Ramos (cell line): ENCODE data around the gene AGO3.

Source experiments
- in situ Hi-C: fragments of 300-500 bp; cut with MboI; formaldehyde crosslinking; loops from one replicate; pipeline ENCODE4 v1.14.3; 2022; ENCODE audit warnings: low sequenced_read_pairs; ENCODE audit not compliant: unreplicated experiment

AGO3 gene

DNA sequence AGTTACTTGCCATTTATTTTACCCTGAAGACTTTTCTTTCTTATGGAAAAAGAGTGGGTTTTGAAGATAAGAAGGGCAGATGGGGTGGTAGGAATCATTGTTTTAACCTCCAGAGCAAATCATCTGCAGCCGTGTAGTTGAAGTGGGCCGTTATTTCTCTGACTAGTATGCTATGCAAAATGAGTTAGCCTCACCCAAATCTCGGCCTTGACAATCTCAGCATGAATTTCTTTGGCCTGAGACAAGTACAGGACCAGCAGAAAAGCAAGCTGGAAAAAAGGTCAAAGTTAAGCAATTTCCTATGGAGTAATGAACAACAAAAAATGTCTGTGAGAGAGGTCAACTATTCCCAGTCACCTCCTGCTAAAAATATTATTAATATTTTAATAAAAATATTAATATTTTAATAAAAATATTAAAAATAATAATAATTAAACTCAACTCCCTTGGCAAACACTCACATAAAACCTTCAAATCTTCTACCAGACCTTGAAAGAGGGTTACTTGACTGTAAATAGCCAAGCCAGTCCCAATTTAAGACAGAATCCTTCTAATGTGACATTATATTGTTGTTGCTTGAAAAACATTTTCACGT, 146.2 kb downstream of the AGO3 start:
- in situ Hi-C loops, result no loop called here

- in situ Hi-C loops, result no loop called here
These were observed 149.3 kb downstream of the AGO3 start for GRCh38 chr1:36080236-36080635.

DNA sequence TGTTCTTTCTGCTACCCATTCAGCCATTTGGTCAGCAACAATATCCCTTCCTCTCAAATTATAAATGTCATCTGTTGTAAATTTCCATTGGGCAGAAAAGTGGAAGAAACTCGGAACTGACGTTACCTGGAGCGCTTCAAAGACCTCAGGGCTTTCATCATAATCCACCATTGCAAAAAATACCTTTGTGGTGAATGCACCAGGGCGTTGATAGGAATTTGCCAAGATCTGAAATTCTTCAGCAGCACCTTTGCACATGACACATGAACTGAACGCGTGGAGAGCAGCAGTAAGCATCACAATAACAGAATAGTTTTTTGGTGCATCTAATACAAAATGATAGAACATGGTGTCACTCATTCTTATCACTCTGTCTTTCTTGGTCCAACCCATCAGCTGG, 149.9 kb downstream of the AGO3 start:
- in situ Hi-C loops, result no loop called here

- in situ Hi-C loops, result no loop called here
These were observed 151.1 kb downstream of the AGO3 start for GRCh38 chr1:36081926-36082485.

DNA sequence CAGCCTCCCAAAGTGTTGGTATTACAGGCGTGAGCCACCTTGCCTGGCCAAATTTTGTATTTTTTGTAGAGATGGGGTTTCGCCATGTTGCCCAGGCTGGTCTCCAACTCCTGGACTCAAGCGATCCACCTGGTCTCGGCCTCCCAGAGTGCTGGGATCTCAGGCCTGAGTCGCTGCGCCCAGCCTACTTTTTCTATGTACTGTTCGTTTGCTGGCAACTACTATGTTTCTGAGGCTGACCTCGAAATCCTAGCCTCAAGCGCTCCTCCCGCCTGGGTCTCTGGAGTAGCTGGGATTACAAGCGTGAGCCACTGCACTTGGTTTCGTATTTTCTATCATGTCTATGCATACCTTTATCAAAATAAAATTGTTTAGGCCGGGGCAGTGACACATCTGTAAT, 152.3 kb downstream of the AGO3 start:
- in situ Hi-C loops, result no loop called here

DNA sequence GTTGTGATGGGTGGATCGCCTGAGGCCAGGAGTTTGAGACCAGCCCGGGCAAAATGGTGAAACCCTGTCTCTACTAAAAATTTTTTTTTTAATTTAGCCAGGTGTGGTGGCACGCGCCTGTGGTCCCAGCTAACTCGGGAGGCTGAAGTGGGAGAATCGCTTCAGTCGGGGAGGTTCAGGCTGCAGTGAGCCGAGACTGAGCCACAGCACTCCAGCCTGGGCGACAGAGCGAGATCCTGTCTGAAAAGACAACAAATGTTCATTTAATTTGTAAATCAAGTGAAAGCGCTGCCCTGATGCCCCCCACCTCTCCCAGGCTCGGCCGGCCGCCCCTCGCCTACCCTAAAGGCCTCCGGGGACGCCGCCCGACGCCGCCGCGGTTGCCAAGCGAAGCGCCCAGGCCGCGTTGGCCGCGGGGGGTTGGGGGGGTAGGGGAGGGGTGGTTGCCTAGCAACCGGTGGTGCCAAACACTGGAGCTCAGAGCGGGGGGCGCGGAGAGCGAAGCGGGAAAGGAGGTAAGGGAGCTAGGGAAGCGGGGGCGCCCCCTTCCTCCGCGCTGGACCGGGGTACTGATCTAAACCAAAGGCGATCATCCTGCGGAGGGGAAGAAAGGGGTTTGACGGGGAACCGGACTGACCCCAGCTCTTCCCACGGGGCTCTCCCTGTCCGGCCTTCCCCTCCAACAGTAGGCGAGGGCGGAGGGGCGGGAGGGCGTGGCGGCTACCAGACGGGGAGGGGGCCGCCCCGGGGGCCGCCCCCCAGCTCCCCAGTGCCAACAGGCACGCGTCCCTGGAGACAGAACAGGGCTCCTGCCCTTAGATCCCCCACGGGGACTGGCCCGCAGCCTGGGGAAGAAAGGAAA, 153.0 kb downstream of the AGO3 start, which contains the start of gene TEKT2:
Gene TEKT2, plus strand, starts transcription at position 460 of the 862 bp plus-strand sequence. CDS start 828 bp downstream, outside the sequence.
- in situ Hi-C loops, result no loop called here

GRCh38 chr1:36084497-36085115, 153.7 kb downstream of the AGO3 start:
- in situ Hi-C loops, result no loop called here

GRCh38 chr1:36085126-36085525, 154.2 kb downstream of the AGO3 start:
- in situ Hi-C loops, result no loop called here

DNA sequence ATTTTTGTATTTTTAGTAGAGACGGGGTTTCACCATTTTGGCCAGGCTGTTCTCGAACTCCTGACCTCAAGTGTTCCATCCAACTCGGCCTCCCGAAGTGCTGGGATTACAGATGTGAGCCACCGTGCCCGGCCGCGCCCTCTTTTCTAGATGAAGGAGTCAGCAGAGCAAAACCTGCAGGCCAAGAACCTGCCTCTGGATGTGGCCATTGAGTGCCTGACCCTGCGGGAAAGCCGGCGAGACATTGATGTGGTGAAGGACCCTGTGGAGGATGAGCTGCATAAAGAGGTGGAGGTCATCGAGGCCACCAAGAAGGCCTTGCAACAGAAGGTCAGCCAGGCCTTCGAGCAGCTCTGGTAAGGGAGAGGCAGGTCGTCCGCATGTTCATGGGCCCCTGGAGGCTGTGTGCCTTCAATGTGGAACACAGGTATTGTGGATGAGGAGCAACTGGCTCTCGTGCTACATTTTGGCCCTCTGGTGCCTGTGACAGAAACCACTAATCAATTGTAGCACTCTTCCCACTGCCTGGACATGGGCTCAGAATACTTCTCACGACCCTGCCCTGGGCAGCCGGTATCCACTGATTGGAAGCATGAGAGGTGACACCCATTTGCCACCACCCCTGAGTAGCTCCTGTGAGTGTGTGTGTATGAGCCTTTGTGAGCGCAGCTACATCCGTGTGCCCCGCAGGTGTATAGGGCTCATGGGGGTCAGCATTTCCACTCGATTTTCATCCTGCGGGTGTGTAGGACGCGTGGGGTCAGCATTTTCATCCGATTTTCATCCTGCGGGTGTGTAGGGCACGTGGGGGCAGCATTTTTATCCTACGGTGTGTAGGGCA, 155.0 kb downstream of the AGO3 start:
- in situ Hi-C loops, result no loop called here

DNA sequence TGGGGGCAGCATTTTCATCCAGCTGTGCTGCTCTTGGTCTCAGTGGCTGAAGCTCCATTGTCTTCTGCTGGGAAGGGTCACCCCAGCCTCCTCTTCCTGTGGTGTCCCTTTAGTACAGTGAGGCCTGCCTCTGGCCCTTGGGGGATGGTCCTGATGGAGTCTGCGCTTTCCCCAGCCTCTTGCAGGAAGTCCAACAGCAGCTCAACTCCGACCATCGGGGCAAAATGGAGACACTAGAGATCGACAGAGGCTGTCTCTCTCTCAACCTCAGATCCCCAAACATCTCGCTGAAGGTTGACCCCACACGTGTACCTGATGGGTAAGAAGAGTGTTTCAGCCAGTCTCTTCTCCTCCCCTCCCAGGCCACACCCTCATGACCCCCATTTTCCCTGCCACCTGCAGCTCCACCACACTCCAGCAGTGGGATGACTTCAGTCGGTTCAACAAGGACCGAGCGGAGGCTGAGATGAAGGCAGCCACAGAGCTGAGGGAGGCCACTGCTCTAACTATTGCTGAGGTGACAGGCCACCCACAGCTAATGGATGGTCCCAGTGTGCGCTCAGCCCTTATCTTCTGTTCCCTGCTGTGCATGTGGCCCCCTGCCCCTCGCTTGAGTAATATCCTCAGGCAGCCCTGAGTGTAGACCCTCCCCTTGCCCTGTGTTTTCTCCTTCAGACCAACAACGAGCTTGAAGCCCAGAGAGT, 155.8 kb downstream of the AGO3 start:
- in situ Hi-C loops, result no loop called here

DNA sequence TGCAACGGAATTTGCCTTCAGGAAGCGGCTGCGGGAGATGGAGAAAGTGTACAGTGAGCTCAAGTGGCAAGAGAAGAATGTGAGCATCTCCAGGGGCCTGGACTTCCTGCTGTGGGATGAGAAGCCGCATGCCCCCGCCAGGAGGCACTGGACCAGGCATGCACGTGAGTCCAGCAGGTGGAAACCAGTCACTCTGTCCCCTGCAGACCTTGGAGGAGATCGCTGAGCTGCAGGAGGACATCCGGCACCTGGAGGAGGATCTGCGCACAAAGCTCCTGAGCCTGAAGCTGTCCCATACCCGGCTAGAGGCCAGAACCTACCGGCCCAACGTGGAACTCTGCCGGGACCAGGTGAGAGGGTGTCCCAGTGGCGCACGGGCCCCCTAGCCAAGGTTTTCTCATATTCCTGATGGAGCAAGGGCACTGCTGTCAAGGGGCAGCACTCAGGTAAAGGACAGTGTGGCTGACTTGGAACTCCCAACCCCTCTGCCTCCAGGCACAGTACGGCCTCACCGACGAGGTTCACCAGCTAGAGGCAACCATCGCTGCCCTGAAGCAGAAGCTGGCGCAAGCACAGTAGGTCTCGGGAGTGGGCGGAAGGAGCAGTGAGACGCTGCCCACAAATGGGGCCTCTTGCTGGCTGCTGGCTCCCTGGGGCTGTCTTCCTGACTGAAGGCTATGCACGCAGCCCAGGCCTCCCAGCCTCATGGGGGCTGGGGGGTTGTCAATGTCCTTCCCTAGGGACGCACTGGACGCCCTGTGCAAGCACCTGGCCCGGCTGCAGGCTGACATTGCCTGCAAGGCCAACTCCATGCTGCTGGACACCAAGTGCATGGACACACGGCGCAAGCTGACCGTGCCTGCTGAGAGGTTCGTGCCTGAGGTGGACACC, 156.6 kb downstream of the AGO3 start:
- in situ Hi-C loops, result no loop called here

DNA sequence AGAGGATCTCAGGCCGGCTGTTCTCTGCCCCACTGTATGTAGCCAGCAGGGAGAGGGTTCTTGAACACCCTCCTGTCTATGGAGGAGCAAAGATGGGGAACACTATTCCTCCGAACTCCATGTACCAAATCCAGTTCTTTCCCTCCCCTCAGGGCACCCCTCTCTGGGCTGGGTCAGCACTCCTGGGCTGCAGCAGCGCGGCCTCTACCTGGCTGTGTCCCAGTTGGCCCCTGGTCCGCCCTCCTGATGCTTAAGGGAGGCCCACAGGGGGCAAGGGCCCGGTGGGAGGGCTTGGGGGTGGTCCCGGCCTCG, 157.3 kb downstream of the AGO3 start:
- in situ Hi-C loops, result no loop called here

DNA sequence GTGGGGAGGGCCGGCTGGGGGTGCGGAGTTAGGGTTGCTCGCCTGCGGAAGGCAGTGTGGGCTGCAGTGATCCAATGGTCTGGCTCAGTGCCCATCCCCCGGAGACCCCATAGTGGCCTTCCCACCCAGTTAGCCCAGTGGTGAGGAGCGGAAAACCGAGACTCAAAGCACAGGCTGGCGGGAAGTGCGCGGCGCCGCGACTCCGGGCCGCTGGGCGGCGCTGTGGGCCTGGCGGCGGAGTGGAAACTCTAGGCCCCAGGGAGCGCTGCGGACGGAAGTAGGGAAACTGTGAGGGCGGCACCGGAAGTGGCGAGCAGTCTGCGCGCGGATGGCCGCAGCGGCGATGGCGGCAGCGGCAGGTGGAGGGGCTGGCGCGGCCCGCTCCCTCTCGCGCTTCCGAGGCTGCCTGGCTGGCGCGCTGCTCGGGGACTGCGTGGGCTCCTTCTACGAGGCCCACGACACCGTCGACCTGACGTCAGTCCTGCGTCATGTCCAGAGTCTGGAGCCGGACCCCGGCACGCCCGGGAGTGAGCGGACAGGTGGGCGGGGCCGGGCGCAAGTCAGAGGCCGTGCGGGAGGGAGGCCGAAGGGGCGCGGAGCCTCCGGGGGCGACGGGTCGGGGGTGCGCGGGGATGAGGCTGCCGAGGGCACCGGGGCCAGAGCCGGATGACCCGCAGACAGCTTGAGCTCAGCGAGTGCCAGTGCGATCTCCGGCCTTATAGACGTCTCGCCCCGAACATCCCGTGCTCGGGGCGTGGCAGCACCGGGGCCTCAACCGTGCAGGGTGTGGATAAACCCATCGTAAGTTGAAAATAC, 157.9 kb downstream of the AGO3 start, which contains the start of gene ADPRS:
Gene ADPRS, plus strand, starts transcription at position 316 of the 816 bp plus-strand sequence. Its CDS starts 13 bp downstream, at position 329.
- in situ Hi-C loops, result no loop called here

DNA sequence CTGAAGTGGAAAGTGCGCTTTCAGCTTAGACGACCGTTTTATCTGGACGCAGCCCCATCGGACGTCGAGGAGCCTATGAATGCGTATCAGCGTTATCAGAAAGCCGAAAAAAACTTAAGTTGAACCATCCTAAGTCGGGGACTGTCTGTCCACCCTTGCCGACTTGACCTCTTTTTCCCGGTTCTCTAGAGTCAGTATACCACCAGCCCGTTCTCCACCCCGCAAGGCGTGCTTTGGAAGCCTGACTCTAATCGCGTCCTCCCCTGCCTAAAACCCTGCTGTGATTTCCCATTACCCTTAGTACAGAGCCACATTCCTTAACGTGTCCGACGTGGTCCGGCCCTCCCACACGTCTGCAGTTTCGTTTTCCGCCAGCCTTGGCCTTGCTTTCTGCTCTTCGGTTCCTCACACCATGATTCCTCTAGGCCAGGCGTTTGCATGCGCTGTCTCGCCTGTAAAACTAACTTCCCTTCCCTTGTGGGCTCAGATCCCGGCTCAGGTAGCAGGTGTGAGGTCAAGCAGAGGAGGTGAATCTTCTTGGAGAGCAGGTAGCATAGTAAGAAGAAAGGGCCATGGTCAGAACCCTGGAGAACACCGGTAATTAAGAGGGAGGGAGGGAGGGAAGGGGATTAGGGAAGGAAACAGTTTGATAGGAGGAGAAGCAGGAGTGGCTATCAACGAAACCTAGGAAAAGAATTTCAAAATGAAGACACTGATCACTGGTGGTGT, 158.7 kb downstream of the AGO3 start:
- in situ Hi-C loops, result no loop called here

DNA sequence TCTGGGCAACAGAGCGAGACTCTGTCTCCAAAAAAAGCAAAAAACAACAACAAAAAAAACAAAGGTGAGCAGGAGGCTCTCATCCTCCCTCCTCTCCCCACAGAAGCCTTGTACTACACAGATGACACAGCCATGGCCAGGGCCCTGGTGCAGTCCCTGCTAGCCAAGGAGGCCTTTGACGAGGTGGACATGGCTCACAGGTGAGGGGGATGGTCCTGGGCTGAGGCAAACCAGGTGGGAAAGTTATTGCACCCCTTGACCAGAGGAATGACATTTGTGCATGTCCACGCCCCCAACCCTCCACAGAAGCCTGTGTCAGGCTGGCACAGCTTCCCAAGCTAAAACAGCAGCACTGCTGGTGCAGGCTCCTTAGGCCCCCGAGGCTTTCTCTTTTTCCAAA, 160.2 kb downstream of the AGO3 start:
- in situ Hi-C loops, result no loop called here

DNA sequence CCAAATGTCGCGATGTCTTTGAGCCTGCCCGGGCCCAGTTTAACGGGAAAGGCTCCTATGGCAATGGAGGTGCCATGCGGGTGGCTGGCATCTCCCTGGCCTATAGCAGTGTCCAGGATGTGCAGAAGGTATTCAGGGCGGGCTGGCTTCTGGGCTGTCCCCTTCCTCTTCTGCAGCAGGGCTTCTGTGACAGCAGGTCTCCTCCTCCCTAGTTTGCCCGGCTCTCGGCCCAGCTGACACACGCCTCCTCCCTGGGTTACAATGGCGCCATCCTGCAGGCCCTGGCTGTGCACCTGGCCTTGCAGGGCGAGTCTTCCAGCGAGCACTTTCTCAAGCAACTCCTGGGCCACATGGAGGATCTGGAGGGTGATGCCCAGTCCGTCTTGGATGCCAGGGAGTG, 160.8 kb downstream of the AGO3 start:
- in situ Hi-C loops, result no loop called here

GRCh38 chr1:36092166-36092797, 161.4 kb downstream of the AGO3 start:
- in situ Hi-C loops, result no loop called here
